Activated gamma-delta T cell (primary cell): ENCODE measurements around the gene PAPOLG.
"Not testable (repeated sequence)": the region's sequence is repeated elsewhere in the genome, so short reads cannot be mapped to it uniquely, and the experiment has no call there.

Experiments
- DNase-seq: peaks from one replicate; lab custom pipeline; 2025; lab: John Stamatoyannopoulos, UW

Gene PAPOLG

GRCh38 chr2:60822987-60823386 is 66.9 kb downstream of the PAPOLG start:
- DNase-seq: no peak

DNA sequence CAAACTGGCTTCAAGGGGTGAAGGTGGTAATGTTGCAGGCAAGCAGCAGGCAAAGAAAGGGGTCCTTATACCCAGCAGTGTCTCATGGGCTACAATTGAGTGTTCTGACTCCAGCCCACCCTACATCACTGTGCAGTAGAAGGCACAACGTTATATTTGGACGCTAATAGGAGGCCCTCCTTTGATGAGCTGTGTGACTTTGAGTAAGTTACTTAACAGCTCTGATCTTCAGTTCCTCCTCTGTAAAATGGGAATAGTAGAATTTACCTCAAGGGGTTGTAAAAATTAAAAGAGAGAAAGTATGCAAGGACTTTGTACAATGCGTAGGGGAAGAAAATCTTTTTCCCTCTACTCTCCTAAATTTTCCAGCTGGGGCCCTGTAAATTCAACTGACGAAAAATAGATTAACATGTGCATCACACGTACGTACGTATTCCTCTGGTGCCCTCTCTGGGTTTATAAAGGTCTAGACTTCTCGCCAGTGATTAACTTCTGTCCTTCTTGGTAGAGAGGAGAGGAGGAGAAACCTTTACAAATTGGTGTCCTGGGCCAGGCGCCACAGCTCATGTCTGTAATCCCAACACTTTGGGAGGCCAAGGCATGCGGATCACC is 67.7 kb downstream of the PAPOLG start:
- no peak for DNase-seq

- no peak for DNase-seq
Observed at GRCh38 chr2:60825666-60826065, 69.6 kb downstream of the PAPOLG start.

GRCh38 chr2:60826111-60826510 is 70.0 kb downstream of the PAPOLG start:
- no peak for DNase-seq

GRCh38 chr2:60826860-60827259 is 70.8 kb downstream of the PAPOLG start:
- not testable (repeated sequence) for DNase-seq

DNA sequence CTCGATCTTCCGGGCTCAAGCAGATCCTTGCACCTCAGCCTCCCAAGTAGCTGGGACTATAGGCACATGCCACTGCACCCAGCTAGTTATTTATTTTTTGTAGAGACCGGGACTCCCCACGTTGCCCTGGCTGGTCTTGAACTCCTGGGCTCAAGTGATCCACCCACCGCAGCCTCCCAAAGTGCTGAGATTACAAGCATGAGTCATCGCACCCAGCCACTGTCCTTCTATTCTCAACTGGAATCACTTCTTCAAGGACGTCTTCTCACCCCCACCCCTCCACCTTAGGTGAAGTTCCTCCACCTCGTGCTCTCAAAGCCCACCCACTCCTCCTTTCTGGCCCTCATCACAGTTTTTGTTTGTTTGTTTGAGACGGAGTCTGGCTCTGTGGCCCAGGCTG is 71.3 kb downstream of the PAPOLG start:
- DNase-seq: no peak

GRCh38 chr2:60830991-60831390 is 74.9 kb downstream of the PAPOLG start:
- DNase-seq: no peak

DNA sequence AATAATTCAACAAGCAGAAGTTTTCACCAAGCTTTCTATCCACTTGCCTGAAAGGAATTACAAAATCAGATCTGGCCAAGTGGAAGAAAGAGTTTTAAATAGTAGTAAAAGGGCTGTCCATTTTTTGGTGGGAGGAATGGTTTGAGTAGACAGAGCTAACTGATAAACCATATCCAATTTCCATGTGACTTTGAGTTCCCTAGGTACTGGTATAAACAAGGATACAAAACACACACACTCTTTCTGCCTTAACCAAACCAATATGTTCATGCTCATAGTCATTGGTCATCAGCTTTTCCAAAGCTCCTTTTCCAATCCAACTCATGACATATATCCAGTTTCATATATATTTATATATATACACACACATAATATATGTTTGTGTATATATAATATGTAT is 75.9 kb downstream of the PAPOLG start:
- DNase-seq: no peak

DNA sequence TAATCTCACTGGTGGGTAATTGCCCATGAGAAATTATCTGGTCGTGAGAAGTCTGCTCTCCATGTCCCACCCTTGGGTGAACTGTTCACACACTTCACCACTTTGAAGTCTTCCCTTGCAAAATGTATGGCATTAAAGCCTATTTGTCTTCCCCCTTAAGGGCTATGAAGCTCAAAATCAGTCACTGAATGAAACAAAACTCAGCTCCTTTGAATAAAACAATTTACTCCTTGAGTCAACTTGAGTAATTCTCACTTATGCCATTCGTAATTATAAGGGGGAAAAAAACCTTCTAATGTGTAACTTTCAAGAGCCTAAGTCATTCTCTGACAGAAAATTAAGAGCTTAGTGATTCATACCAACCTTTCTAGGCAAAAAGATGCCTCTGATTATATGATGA is 76.6 kb downstream of the PAPOLG start:
- no peak for DNase-seq

DNA sequence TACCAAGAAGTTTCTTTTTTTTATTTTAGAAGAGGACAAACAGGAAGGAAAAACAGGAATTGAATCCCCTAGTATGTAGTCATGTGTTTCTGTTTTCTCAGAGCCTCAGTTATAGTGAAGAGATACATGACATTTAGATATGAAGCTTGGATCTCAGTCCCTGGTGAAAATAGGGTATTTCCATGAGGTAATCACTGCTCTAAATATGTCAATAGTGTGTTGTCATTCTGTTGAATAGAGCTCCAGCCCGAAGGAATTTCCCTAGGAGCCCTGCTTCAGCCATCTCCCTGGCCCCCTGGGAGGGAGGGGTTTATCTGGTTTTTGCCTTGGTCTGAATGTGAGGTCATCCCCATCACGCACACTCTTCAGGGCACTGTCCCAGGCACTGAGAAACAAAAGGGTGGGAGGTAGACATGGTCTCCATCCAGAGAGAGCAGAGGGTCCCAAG is 78.2 kb downstream of the PAPOLG start:
- DNase-seq: no peak

GRCh38 chr2:60836491-60836890 is 80.4 kb downstream of the PAPOLG start:
- DNase-seq: no peak

- no peak for DNase-seq
Observed at GRCh38 chr2:60837123-60837522, 81.1 kb downstream of the PAPOLG start.

- DNase-seq: no peak
Observed at GRCh38 chr2:60838481-60838880, 82.4 kb downstream of the PAPOLG start.

- no peak for DNase-seq
Observed at GRCh38 chr2:60839126-60839813, 83.2 kb downstream of the PAPOLG start.

- DNase-seq: no peak
Observed at GRCh38 chr2:60840880-60841279, 84.8 kb downstream of the PAPOLG start.

DNA sequence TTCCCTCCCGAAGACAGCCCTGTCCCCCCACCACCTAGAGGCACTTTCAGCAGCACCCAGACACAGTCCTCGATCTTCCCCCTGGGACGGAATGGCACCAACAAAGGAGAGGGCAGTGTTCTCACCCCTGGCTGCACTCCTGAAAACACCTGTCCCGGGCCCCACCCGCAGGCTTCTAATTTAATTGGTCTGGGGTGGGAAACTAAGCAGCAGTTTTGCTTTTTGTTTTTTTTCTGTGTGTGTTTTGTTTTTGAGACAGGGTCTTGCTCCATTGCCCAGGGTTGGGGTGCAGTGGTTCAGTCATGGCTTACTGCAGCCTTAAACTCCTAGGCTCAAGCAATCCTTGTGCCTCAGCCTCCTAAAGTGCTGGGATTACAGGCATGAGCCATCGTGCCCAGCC is 86.9 kb downstream of the PAPOLG start:
- no peak for DNase-seq

DNA sequence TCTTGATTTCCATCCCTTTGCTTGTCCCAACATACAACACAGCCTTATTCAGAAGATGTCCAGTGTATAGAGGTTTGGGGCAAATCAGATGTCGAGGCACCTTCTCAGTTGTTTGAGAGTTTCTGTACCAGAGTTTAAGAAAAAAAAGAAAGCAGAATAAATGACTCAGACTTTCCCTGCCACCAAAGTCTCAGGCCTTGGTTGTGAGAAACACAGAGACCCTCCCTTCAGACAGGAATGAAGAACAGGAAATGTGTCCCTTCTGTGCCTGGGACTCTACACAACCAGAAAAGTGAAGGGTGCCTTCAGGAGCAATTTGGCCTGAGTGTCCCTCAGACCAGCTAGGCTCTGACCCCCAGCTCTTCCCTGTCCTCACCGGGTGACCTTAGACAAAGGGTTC is 88.0 kb downstream of the PAPOLG start:
- no peak for DNase-seq

DNA sequence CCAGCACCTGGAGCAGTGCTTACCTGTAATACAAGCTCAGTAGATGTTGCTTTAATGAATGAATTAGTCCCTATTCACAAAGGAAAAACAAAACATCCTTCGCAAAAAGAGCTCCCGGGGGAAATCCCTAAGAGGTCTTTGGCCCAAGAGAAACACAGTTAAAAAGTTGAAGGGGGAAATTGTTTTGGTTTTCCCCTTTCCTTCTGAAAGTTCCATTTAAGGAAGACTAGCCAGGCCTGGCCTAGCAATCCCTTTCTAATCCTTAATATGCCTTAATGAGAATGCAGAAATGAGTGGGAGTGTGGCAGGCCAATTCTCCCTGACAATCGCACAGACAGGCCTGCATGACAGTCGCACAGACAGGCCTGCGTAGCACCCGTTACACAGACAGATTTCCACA is 91.8 kb downstream of the PAPOLG start:
- DNase-seq: no peak
